Hematopoietic multipotent progenitor cell (in vitro differentiated cells): ENCODE measurements around the gene AVL9. TPM values are rescaled to one million over a fixed set of nuclear protein-coding genes. Genes with fewer than 3 reads are reported as not detected.
A peak's percentile ranks its signal among the peaks of the same experiment; 100 is the strongest.
"Not testable (repeated sequence)": the region's sequence is repeated elsewhere in the genome, so short reads cannot be mapped to it uniquely, and the experiment has no call there.

Experiments used
- DNase-seq, 3 donors: peaks; one replicate each; pipeline ENCODE4 v3.0.0-alpha.2; 2011 to 2015; ENCODE audit warnings: low read depth in 2 of 3, low spot score in 2 of 3
- total RNA-seq: library from RNA; depleted of rRNA; stranded (reverse); fragments of >200 nt; gene quantifications from one replicate; pipeline ENCODE4 v1.2.3, GENCODE V29; 2012

The AVL9 gene
- total RNA-seq, 1 donor = 21.5 TPM

GRCh38 chr7:32494946-32495297, 367 bp upstream of the AVL9 start:
- no peak for DNase-seq

- DNase-seq = no peak
Measured at GRCh38 chr7:32496052-32496813, 944 bp downstream of the AVL9 start.

- DNase-seq = not testable (repeated sequence)
Measured at GRCh38 chr7:32499755-32500154, 4.5 kb downstream of the AVL9 start.

GRCh38 chr7:32500216-32500615, 4.9 kb downstream of the AVL9 start:
- not testable (repeated sequence) for DNase-seq

- DNase-seq = peak in 2 of 3 donors; percentile 45 to 47
Measured at GRCh38 chr7:32500922-32501341, 5.6 kb downstream of the AVL9 start.

- no peak for DNase-seq
Measured at GRCh38 chr7:32501522-32501921, 6.2 kb downstream of the AVL9 start.

GRCh38 chr7:32502728-32503127, 7.4 kb downstream of the AVL9 start:
- no peak for DNase-seq

GRCh38 chr7:32506266-32507054, 11.2 kb downstream of the AVL9 start:
- DNase-seq = no peak

- DNase-seq = no peak
Measured at GRCh38 chr7:32507414-32507813, 12.1 kb downstream of the AVL9 start.

- no peak for DNase-seq
Measured at GRCh38 chr7:32511791-32512190, 16.5 kb downstream of the AVL9 start.

- DNase-seq = no peak
Measured at GRCh38 chr7:32513210-32513609, 17.9 kb downstream of the AVL9 start.

- DNase-seq = no peak
Measured at GRCh38 chr7:32515890-32516550, 20.7 kb downstream of the AVL9 start.

- DNase-seq = no peak
Measured at GRCh38 chr7:32516551-32517100, 21.3 kb downstream of the AVL9 start.

GRCh38 chr7:32518534-32519140, 23.3 kb downstream of the AVL9 start:
- peak in 1 of 3 donors; percentile 44 for DNase-seq

- DNase-seq = no peak
Measured at GRCh38 chr7:32519763-32520162, 24.5 kb downstream of the AVL9 start.

- DNase-seq = no peak
Measured at GRCh38 chr7:32522746-32523530, 27.6 kb downstream of the AVL9 start.

- no peak for DNase-seq
Measured at GRCh38 chr7:32524631-32525030, 29.3 kb downstream of the AVL9 start.

GRCh38 chr7:32525839-32526238, 30.6 kb downstream of the AVL9 start:
- DNase-seq = no peak

- DNase-seq = no peak
Measured at GRCh38 chr7:32531402-32531801, 36.1 kb downstream of the AVL9 start.

- DNase-seq = no peak
Measured at GRCh38 chr7:32532086-32532485, 36.8 kb downstream of the AVL9 start.
